Naive B cell (primary cell): Measurements from ENCODE around the gene SMAD5. TPM values are rescaled to one million over a fixed set of nuclear protein-coding genes. Genes with fewer than 3 reads are reported as not detected.

Experiments
- ATAC-seq, 2 donors: fragments of 150-1000 bp; cut with Tn5 transposase; 2 replicates each; pipeline ENCODE4 v1.10.0; 2021; ENCODE audit warnings: low read depth in 2 of 2, mild to moderate bottlenecking in 2 of 2, moderate library complexity in 2 of 2
- DNase-seq: peaks from one replicate; pipeline ENCODE4 v3.0.0; 2022
- H3K27ac Mint-ChIP-seq, 6 donors: one replicate each; pipeline ENCODE4 v1.8.0; 2020 to 2022; ENCODE audit warnings: mild to moderate bottlenecking in 6 of 6, mixed read lengths in 6 of 6, moderate library complexity in 5 of 6, inconsistent platforms in 2 of 6
- H3K27me3 Mint-ChIP-seq, 3 donors: one replicate each; pipeline ENCODE4 v1.8.0; 2021 to 2022; ENCODE audit warnings: mixed read lengths in 3 of 3, mild to moderate bottlenecking in 1 of 3
- H3K36me3 Mint-ChIP-seq, 2 donors: one replicate each; pipeline ENCODE4 v1.8.0; 2020 to 2022; ENCODE audit warnings: mixed read lengths in 2 of 2, inconsistent platforms in 1 of 2, mild to moderate bottlenecking in 1 of 2
- H3K4me1 Mint-ChIP-seq, 3 donors: one replicate each; pipeline ENCODE4 v1.8.0; 2020 to 2022; ENCODE audit warnings: mixed read lengths in 3 of 3, inconsistent platforms in 1 of 3, mild to moderate bottlenecking in 1 of 3, moderate library complexity in 1 of 3
- H3K4me3 Mint-ChIP-seq, 8 donors: one replicate each; pipeline ENCODE4 v1.8.0; 2020 to 2022; ENCODE audit warnings: mild to moderate bottlenecking in 8 of 8, mixed read lengths in 8 of 8, moderate library complexity in 8 of 8, inconsistent platforms in 2 of 8
- H3K9me3 Mint-ChIP-seq, 7 donors: one replicate each; pipeline ENCODE4 v1.8.0; 2020 to 2022; ENCODE audit warnings: mixed read lengths in 7 of 7, mild to moderate bottlenecking in 5 of 7, inconsistent platforms in 2 of 7, moderate library complexity in 1 of 7
- polyA plus RNA-seq, 6 donors: library from polyadenylated mRNA; unstranded; fragments of 300-500 nt; fragmentation: Illumina TruSeq; gene quantifications; one replicate each; pipeline ENCODE4 v1.2.3, GENCODE V29; 2021; ENCODE audit warnings: low read depth in 6 of 6

Gene SMAD5
- polyA plus RNA-seq, 6 donors from 2014 or later, result 18.8 to 29.3 (median 23.9) TPM

- no peak for DNase-seq
- ATAC-seq, result no peak
- H3K4me1 Mint-ChIP-seq, result no peaks in the 10 kb centered on the region
- H3K27ac Mint-ChIP-seq, result peak overlapping the region in 1 of 6 donors; percentile 45
- H3K36me3 Mint-ChIP-seq, result no peaks in the 10 kb centered on the region
- no peak overlapping the region for H3K4me3 Mint-ChIP-seq
- H3K27me3 Mint-ChIP-seq, result peaks cover 13 to 29% (median 25%) of the 10 kb centered on the region in 3 donors
- H3K9me3 Mint-ChIP-seq, result no peaks in the 10 kb centered on the region
Measured at GRCh38 chr5:136232316-136232715, 99.7 kb downstream of the SMAD5 start.

Other genes with a start within 250 kb of the SMAD5 start
- not detected for gene IL9, start 237.0 kb upstream of the SMAD5 start, polyA plus RNA-seq
- not detected for gene LECT2, start 177.9 kb upstream of the SMAD5 start, polyA plus RNA-seq
- gene TGFBI, start 103.9 kb upstream of the SMAD5 start, polyA plus RNA-seq, result 1 to 10 TPM in 3 of 6 donors, under 1 TPM in 3; 0.20 to 4.3 (median 1.2) TPM
- gene SMIM32, start 60.3 kb downstream of the SMAD5 start, polyA plus RNA-seq, result not detected
- gene TRPC7, start 232.7 kb downstream of the SMAD5 start, polyA plus RNA-seq, result not detected